Keratinocyte (primary cell): ENCODE data around the gene TH. TPM values are rescaled to one million over a fixed set of nuclear protein-coding genes. Genes with fewer than 3 reads are reported as not detected.

ENCODE experiments used
- DNase-seq: peaks from one replicate; pipeline ENCODE4 v3.0.0-alpha.2; 2011; ENCODE audit warnings: low read depth, missing footprints, low spot score
- FAIRE-seq: peaks from 2 replicates; lab custom pipeline; 2011; peaks lifted over from hg19 to GRCh38; lab: Jason Lieb, UNC
- H2AFZ ChIP-seq: 2 replicates; pipeline ENCODE4 v1.6.0; 2012; ENCODE audit warnings: low read length, control low read depth, inconsistent platforms; ENCODE audit not compliant: control insufficient read depth
- H3K27ac ChIP-seq: 2 replicates; pipeline ENCODE4 v1.5.1; 2011; ENCODE audit warnings: low read length; ENCODE audit not compliant: control insufficient read depth, insufficient read depth
- H3K27me3 ChIP-seq: 3 replicates; pipeline ENCODE4 v1.6.0; 2011; ENCODE audit warnings: low read length; ENCODE audit not compliant: control insufficient read depth, insufficient read depth; ENCODE audit errors: extremely low read depth
- H3K36me3 ChIP-seq, 2 experiments: 2 replicates in 1 of 2; 3 replicates in 1 of 2; pipeline ENCODE4 v1.5.1; 2011; ENCODE audit warnings: low read length in 2 of 2, mild to moderate bottlenecking in 1 of 2; ENCODE audit not compliant: control insufficient read depth in 2 of 2, insufficient read depth in 2 of 2; ENCODE audit errors: extremely low read depth in 1 of 2
- H3K4me1 ChIP-seq: 3 replicates; pipeline ENCODE4 v1.5.1; 2011; ENCODE audit warnings: low read length; ENCODE audit not compliant: control insufficient read depth, insufficient read depth; ENCODE audit errors: extremely low read depth
- H3K4me2 ChIP-seq: 3 replicates; pipeline ENCODE4 v1.6.0; 2011; ENCODE audit warnings: low read depth, low read length; ENCODE audit not compliant: control insufficient read depth, insufficient read depth; ENCODE audit errors: extremely low read depth
- H3K4me3 ChIP-seq, 3 experiments: fragments of 200-600 bp in 1 of 3; sonication (generic) in 1 of 3; 2 replicates in 2 of 3; 3 replicates in 1 of 3; pipeline ENCODE4 v1.5.1; 2011 to 2016; ENCODE audit warnings: low read length in 3 of 3, mild to moderate bottlenecking in 3 of 3, control low read depth in 2 of 3, inconsistent platforms in 1 of 3, low read depth in 1 of 3, mixed read lengths in 1 of 3, mixed run types in 1 of 3, moderate library complexity in 1 of 3; ENCODE audit not compliant: control insufficient read depth in 2 of 3, insufficient read depth in 2 of 3; ENCODE audit errors: extremely low read depth in 1 of 3
- H3K79me2 ChIP-seq: 2 replicates; pipeline ENCODE4 v1.6.0; 2012; ENCODE audit warnings: low read length; ENCODE audit not compliant: control insufficient read depth, insufficient read depth
- H3K9ac ChIP-seq: 3 replicates; pipeline ENCODE4 v1.6.0; 2011; ENCODE audit warnings: low read length; ENCODE audit not compliant: control insufficient read depth, insufficient read depth; ENCODE audit errors: extremely low read depth
- H3K9me1 ChIP-seq: 3 replicates; pipeline ENCODE4 v1.6.0; 2011; ENCODE audit warnings: low read length; ENCODE audit not compliant: control insufficient read depth, insufficient read depth; ENCODE audit errors: extremely low read depth
- H3K9me3 ChIP-seq: 2 replicates; pipeline ENCODE4 v1.5.1; 2012; ENCODE audit warnings: low read depth, low read length; ENCODE audit not compliant: control insufficient read depth
- H4K20me1 ChIP-seq: 3 replicates; pipeline ENCODE4 v1.6.0; 2011; ENCODE audit warnings: low read length; ENCODE audit not compliant: control insufficient read depth, insufficient read depth; ENCODE audit errors: extremely low read depth
- CTCF ChIP-seq, 3 experiments: IDR thresholded peaks in 1 of 3; conservative IDR thresholded peaks in 1 of 3; optimal IDR thresholded peaks in 1 of 3; 2 replicates in 2 of 3; 3 replicates in 1 of 3; pipeline versions ENCODE3 to v1.5.1; 2011; ENCODE audit warnings: low read length in 3 of 3, mild to moderate bottlenecking in 3 of 3, moderate library complexity in 2 of 3, control low read depth in 1 of 3, inconsistent platforms in 1 of 3; ENCODE audit not compliant: insufficient read depth in 2 of 3; ENCODE audit errors: extremely low read depth in 1 of 3
- EZH2 ChIP-seq: IDR thresholded peaks from one replicate; pipeline ENCODE4 v1.6.1; 2012; ENCODE audit warnings: inconsistent platforms, mild to moderate bottlenecking, low read length, moderate library complexity
- dilution Hi-C: fragments of 300-500 bp; cut with MboI; formaldehyde crosslinking; loops from one replicate; pipeline ENCODE4 v1.7.0; 2020; ENCODE audit warnings: low sequenced_read_pairs; ENCODE audit not compliant: extremely low pct_ligation_motif_present
- polyA plus RNA-seq, 5 experiments: library from polyadenylated mRNA; depleted of rRNA in 3 of 5; stranded (reverse) in 3 of 5; stranded (forward) in 1 of 5; unstranded in 1 of 5; fragments of >200 nt; gene quantifications; 1 replicate in 1 of 5; 2 replicates in 3 of 5; 3 replicates in 1 of 5; pipeline versions ENCODE4 v1.2.1 to v1.2.3, GENCODE V29; 2011 to 2012; ENCODE audit warnings: missing spikeins in 2 of 5, low read depth in 1 of 5, low replicate concordance in 1 of 5

TH gene
- polyA plus RNA-seq, 1 donor (not counting 4 experiments of a cell fraction or from before 2014, with no cell fraction given): 0.50 TPM

- TF ChIP-seq CTCF (optimal IDR thresholded peaks at IDR 0.05 in 1 of 3, IDR thresholded peaks at IDR 0.05 in 1 of 3, conservative IDR thresholded peaks at IDR 0.05 in 1 of 3; ENCODE audit: extremely low read depth in 1 of 3, insufficient read depth in 2 of 3, low read length in 3 of 3) (no peak), EZH2 (no peak)
- Histone ChIP-seq H3K4me1 (no peaks in the 10 kb centered on the region), H3K27me3 (no peaks in the 10 kb centered on the region), H3K4me3 (no peak overlapping the region), H2AFZ (no peak overlapping the region), H3K36me3 (no peaks in the 10 kb centered on the region), H3K27ac (no peak overlapping the region), H3K9ac (no peak overlapping the region), H3K79me2 (no peaks in the 10 kb centered on the region), H3K9me3 (no peaks in the 10 kb centered on the region), H3K4me2 (no peak overlapping the region), H4K20me1 (no peaks in the 10 kb centered on the region), H3K9me1 (no peaks in the 10 kb centered on the region)
- dilution Hi-C loops: no loop called here
- no peak for FAIRE-seq
- no peak for DNase-seq
These were observed 13.3 kb downstream of the TH start for GRCh38 chr11:2158296-2158737.

DNA sequence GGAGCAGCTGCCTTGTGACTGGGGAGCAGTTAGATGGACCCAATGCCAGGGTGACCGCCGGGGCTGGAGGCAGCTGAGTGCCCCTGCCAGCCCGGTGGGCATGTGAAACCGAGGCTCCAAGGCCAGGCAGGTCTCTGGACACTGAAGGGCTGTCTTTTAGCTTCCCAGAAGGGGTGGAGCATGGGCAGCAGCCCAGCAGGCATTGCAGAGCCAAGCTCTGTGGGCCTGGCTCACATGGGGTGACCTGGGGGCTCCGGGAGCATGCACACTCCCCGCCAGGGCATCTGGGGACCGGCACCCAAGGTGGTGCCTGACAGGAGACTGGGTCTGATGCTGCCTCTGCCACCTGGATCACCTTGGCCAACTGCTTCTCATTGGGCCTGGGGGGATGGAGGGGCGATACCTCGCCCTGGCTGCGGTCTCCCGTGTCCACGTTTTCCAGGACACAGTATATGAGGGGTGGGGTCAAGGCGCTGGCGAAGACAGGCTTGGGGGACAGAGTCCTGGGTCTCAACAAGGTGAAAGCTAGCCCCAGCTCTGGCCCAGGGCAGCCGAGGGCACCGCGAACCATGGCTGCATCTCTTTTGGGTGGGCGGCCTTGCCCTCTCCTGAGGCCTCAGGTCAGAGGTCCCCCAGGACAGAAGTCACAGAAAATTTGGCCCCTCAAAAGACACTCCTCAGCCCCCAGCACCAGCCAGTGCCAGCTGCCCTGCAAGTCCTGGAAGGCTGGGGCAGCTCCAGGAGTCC lies 14.1 kb downstream of the TH start:
- no peak overlapping the region for H3K4me2 ChIP-seq

More for the DNA sequence above, 14.1 kb downstream of the TH start:
- no peak overlapping the region for H3K27ac ChIP-seq
- no peaks in the 10 kb centered on the region for H3K79me2 ChIP-seq
- DNase-seq: no peak
- no peaks in the 10 kb centered on the region for H3K9me3 ChIP-seq
- H3K9ac ChIP-seq: no peak overlapping the region
- TF ChIP-seq EZH2 (no peak), CTCF (optimal IDR thresholded peaks at IDR 0.05 in 1 of 3, IDR thresholded peaks at IDR 0.05 in 1 of 3, conservative IDR thresholded peaks at IDR 0.05 in 1 of 3; ENCODE audit: extremely low read depth in 1 of 3, insufficient read depth in 2 of 3, low read length in 3 of 3) (no peak)
- no peaks in the 10 kb centered on the region for H3K9me1 ChIP-seq
- no peaks in the 10 kb centered on the region for H4K20me1 ChIP-seq
- H3K27me3 ChIP-seq: peaks cover 4% of the 10 kb centered on the region
- no peak for FAIRE-seq
- H3K36me3 ChIP-seq: no peaks in the 10 kb centered on the region
- no peak overlapping the region for H3K4me3 ChIP-seq
- H3K4me1 ChIP-seq: no peaks in the 10 kb centered on the region
- dilution Hi-C loops: no loop called here
- no peak overlapping the region for H2AFZ ChIP-seq
